ENCODE data around the gene EDA2R.

GRCh38 chrX:66634272-66634671 lies 4.6 kb downstream of the EDA2R start:
- no peak for TF ChIP-seq CTCF (IDR thresholded peaks at IDR 0.05)
- TF ChIP-seq POLR2A (IDR thresholded peaks at IDR 0.05) = no peak
